HG03558 (cell line): ENCODE results near the gene RASSF3.
"Not testable (repeated sequence)": the region's sequence is repeated elsewhere in the genome, so short reads cannot be mapped to it uniquely, and the experiment has no call there.

Source experiments
- ATAC-seq: cut with Tn5 transposase; IDR thresholded peaks from one replicate; pipeline ENCODE4 v1.9.1; 2021; ENCODE audit warnings: moderate number of reproducible peaks; ENCODE audit not compliant: unreplicated experiment; ENCODE audit errors: extremely low read depth

RASSF3 gene

GRCh38 chr12:64685605-64686004, 75.3 kb downstream of the RASSF3 start:
- no peak for ATAC-seq

- ATAC-seq: no peak
These were observed 77.5 kb downstream of the RASSF3 start for GRCh38 chr12:64687816-64688215.

- no peak for ATAC-seq
These were observed 77.9 kb downstream of the RASSF3 start for GRCh38 chr12:64688219-64688618.

- no peak for ATAC-seq
These were observed 78.4 kb downstream of the RASSF3 start for GRCh38 chr12:64688715-64689114.

DNA sequence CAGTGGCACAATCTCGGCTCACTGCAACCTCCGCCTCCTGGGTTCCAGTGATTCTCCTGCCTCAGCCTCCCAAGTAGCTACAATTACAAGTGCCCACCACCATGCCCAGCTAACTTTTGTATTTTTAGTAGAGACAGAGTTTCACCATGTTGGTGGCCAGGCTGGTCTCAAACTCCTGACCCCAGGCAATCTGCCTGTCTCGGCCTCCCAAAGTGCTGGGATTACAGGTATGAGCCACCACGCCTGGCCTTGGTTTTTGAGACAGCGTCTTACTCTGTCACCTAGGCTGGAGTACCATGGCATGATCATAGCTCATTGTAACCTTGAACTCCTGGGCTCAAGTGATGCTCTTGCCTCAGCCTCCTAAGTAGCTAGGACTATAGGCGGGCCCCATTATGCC, 79.9 kb downstream of the RASSF3 start:
- not testable (repeated sequence) for ATAC-seq

DNA sequence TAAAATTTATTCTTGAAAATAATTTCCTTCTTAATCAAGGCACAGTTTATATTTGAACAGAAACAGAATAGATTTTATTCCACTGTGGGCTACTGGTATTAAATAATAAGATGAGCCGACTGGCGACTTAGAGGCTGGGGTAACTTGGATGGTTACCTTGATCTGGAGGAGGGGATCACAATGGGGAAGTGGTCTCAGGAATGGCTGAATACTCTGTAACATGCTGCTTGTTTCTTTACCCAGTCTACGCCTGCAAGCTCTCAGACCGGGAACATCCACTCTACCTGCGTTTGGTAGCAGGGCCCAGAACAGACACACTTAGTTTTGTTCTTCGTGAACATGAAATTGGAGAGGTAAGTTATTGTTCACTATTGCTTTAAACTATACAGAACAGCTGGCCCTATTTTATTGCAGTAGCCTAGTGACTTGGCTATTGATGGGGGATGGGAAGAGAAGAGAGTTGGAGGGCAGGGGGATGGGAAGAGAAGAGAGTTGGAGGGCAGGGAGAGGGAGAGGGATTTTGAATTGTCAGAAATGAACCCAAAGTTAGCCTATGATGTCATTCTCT, 81.0 kb downstream of the RASSF3 start:
- no peak for ATAC-seq

DNA sequence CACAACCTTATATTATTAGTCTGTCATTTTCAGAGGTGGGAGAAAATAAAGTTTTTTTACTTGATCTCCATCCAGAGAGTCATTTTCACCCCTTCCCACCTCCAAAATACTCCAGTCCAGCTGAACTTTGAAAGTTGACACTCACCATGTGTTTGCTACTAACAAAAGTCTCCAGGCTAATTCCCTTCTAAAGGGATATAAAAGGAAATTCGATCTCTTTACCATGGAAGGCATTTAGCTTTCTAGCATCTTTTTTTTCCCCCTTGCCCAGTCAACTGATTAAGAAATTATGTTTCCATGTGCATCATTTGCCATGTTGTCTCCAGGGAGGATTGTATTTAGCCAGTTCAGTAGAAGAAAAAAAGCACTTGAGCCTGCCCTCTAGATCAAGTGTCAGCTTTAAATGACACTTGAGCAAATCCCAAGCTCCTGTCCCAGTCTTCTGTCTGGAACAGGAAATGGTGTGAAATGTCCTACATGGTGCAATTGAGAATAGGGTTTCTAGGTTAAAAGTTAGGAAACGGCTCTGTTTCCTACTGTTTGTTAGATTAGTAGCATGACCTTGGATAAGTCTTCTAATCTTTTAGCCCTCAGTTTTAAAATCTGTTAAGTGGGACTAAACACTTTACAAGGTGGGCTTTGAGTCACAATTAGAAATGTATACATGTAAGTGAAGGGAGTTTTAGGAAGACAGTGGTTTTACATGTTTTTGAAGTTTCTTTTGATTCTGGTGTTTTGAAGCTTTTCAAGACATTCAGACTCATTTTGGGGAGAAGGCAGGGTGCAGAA, 81.7 kb downstream of the RASSF3 start:
- no peak for ATAC-seq

DNA sequence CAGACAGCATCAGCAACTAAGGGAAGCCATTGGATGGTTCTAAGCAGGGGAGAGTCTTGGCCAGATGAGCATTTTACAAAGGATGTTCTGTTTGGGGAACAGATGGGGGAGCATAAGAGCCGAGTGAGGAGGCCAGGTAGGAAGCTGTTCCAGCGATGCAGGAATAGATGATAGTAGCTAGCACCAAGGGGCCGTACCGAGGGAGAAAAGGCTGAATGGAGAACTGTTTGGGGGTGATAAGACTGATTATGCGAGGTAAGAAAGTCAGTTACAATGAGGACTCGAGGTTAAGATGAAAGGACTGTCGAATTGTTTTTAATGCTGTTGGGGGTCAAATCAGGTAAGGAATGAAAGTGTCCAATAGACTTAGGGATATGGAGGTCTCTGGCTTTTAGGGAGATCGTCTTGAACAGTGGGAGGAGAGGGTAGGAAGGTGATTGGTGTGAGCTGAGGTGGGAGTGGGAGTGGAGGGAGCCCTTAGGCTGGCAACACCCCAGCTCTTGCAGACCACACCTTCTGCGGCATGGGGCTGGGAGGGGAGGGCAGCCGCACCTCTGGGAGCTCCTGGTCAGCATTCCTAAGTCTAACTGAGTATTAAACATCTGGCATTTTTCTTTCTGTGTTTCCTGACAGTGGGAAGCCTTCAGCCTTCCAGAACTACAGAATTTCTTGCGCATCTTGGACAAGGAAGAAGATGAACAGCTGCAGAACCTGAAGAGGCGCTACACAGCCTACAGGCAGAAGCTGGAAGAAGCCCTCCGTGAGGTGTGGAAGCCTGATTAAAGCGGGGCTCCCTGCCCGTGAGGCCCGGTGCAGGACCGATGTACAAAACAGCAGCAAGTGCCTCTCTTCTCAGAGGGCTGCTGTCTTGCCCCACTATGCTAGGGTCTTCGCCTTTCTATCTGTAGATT, 84.1 kb downstream of the RASSF3 start:
- no peak for ATAC-seq

- ATAC-seq: no peak
These were observed 85.3 kb downstream of the RASSF3 start for GRCh38 chr12:64695550-64695949.

- ATAC-seq: no peak
These were observed 85.9 kb downstream of the RASSF3 start for GRCh38 chr12:64696080-64696741.

DNA sequence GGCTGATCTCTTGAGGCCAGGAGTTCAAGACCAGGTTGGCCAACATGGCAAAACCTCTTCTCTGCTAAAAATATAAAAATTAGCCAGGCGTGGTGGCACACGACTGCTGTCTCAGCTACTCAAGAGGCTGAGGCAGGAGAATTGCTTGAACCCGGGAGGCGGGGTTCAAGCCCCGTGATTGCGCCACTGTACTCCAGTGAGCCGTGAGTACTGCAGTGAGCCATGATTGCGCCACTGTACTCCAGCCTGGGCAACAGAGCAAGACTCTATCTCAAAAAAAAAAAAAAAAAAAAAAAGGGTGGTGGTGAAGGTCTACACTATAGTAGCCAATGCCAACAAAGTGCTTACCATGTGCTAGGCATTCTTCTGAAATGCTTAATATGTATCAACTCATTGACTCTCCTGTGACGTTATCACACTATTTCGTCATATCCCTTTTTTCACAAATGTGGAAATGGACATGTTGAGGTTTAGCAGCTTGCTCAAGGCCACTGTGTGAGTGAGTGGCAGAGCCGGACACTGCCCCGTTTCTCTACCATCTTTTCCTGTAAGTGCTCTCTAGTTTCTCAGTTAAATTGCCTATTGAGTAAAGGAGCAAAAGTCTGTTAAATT, 89.3 kb downstream of the RASSF3 start:
- ATAC-seq: no peak

DNA sequence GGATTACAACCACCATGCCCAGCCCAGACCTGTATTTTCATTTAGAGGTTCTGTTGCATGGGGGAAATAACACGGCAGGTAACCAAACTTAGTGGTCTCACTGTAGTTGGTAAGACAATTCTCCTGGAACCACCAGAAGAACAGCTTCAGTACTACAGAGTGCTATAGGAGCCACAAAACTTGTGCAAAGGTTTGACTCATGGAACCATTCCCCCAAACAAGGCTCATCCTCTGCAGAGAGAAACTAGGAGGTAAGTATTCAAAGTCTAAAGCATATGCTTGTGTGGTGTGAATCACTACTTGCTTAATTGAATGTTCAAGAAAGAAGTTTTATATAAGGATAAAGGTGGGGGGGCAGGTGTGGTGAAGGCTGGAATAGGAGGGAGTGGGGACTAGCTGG, 90.2 kb downstream of the RASSF3 start:
- ATAC-seq: no peak

- ATAC-seq: no peak
These were observed 91.0 kb downstream of the RASSF3 start for GRCh38 chr12:64701283-64701682.

GRCh38 chr12:64706306-64706705, 96.0 kb downstream of the RASSF3 start:
- ATAC-seq: no peak

DNA sequence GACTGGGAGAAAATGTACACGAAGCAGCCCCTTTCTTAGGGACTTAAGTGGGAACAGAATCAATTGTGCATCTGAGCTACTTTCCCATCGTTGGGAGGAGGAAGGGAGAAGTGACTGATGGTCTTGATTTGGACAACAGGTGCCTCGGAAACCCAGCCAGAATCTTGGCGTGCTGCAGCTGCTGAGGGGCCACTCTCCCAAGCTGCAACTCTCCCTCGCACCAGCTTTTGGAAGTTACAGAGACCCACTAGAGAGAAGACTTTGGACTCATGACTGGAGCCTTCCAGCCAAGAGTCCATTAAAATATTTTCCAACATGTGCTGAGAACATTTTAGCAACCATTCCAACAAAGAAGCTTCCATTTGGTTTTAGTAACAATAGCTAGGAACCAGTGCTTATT, 96.6 kb downstream of the RASSF3 start:
- ATAC-seq: no peak

GRCh38 chr12:64707362-64707761, 97.1 kb downstream of the RASSF3 start:
- no peak for ATAC-seq

DNA sequence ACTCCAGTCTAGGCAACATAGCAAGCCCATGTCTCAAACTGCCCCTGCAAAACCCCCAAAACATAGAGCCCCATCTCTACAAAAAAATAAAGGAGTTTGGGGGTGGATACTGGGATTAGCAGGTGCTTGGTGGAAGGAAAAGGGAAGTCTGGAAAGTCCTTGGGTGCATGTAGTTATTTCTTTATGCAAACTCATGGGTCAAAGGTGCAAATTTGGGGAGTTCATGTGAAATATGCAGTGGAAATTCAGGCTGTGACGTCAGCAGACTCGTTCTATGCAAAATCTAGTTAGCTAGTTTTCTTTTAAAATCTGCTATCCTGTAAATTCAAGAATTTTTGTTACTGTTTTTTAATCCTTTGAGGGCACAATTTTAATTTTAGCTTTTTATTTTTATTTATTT, 97.6 kb downstream of the RASSF3 start:
- ATAC-seq: no peak

- ATAC-seq: no peak
These were observed 99.1 kb downstream of the RASSF3 start for GRCh38 chr12:64709429-64709828.

- no peak for ATAC-seq
These were observed 103.1 kb downstream of the RASSF3 start for GRCh38 chr12:64713376-64713775.

DNA sequence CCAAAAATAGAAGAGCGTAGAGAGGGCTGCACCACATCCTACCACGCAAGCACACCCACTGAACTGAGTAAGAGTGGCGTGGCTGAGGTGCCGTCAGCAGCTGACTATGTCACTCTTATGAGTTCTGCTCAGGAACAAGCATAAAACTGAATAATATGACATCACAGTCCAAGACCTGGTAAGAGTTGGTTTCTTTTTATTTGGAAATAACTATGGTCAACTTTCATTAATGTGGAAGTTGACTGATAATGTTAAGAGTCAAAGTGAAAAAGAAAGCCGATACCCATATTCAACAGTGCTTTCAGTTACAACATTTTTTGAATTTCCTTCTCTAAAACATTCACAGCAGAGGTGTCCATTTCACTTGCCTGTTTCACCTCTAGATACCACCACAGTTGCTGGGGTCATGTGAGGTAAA, 104.3 kb downstream of the RASSF3 start:
- ATAC-seq: peak; percentile 48
